Measurements from ENCODE around the gene RAB4B.
"Not testable (repeated sequence)": the region's sequence is repeated elsewhere in the genome, so short reads cannot be mapped to it uniquely, and the experiment has no call there.

The RAB4B gene

GRCh38 chr19:40750874-40751537 lies 27.0 kb upstream of the RAB4B start, which contains the start of gene SNRPA:
Gene SNRPA, plus strand, starts transcription at chr19:40751203. Its CDS starts 206 bp downstream, at chr19:40751409.
- DNase-seq: peak; percentile 93

GRCh38 chr19:40752257-40752781 lies 25.7 kb upstream of the RAB4B start:
- no peak for DNase-seq

GRCh38 chr19:40754611-40755247 lies 23.3 kb upstream of the RAB4B start:
- DNase-seq: no peak

GRCh38 chr19:40755248-40755624 lies 22.8 kb upstream of the RAB4B start:
- DNase-seq: no peak

GRCh38 chr19:40755791-40756190 lies 22.3 kb upstream of the RAB4B start:
- DNase-seq: no peak

- no peak for DNase-seq
These were observed 21.4 kb upstream of the RAB4B start for GRCh38 chr19:40756502-40757110.

- no peak for DNase-seq
These were observed 19.6 kb upstream of the RAB4B start for GRCh38 chr19:40758491-40758890.

GRCh38 chr19:40759352-40759751 lies 18.7 kb upstream of the RAB4B start:
- no peak for DNase-seq

GRCh38 chr19:40762754-40763470 lies 15.1 kb upstream of the RAB4B start:
- no peak for DNase-seq

- DNase-seq: no peak
These were observed 14.5 kb upstream of the RAB4B start for GRCh38 chr19:40763526-40763925.

GRCh38 chr19:40763963-40764362 lies 14.1 kb upstream of the RAB4B start:
- DNase-seq: no peak

GRCh38 chr19:40766385-40766784 lies 11.7 kb upstream of the RAB4B start:
- DNase-seq: not testable (repeated sequence)

GRCh38 chr19:40768869-40769268 lies 9.2 kb upstream of the RAB4B start:
- no peak for DNase-seq

- not testable (repeated sequence) for DNase-seq
These were observed 6.8 kb upstream of the RAB4B start for GRCh38 chr19:40771101-40771862.

- no peak for DNase-seq
These were observed 3.0 kb upstream of the RAB4B start, which contains the start of gene MIA for GRCh38 chr19:40774916-40775631. Gene MIA, plus strand, starts transcription at chr19:40775521. Its CDS starts 22 bp downstream, at chr19:40775543.

- DNase-seq: no peak
These were observed 2.4 kb upstream of the RAB4B start for GRCh38 chr19:40775632-40776022.

- no peak for DNase-seq
These were observed 1.7 kb upstream of the RAB4B start for GRCh38 chr19:40776364-40776763.

GRCh38 chr19:40776932-40777644 lies 959 bp upstream of the RAB4B start:
- DNase-seq: peak; percentile 84

GRCh38 chr19:40777645-40777936 lies 456 bp upstream of the RAB4B start:
- DNase-seq: no peak

- DNase-seq: no peak
These were observed 748 bp downstream of the RAB4B start for GRCh38 chr19:40778706-40779284.

- DNase-seq: no peak
These were observed 2.5 kb downstream of the RAB4B start for GRCh38 chr19:40780582-40780981.

All from NCI-H1092 (cell line).